OCI-LY7 (cell line): ENCODE results near the gene FASTK. TPM values are rescaled to one million over a fixed set of nuclear protein-coding genes. Genes with fewer than 3 reads are reported as not detected.

Experiments used
- BruUV-seq: library from RNA; stranded (reverse); fragments of 400-500 nt; replicated peaks from 2 replicates; lab custom pipeline; 2021; lab: Mats Ljungman, UMichigan
- CTCF ChIA-PET: fragments of 300-600 bp; sonication (Branson Sonifier 250); formaldehyde crosslinking; loops from one replicate; lab custom pipeline; 2022; ENCODE audit warnings: antibody characterized with exemption; ENCODE audit not compliant: unreplicated experiment; lab: Charles Lee
- POLR2A ChIA-PET: fragments of 300-600 bp; sonication (Branson Sonifier 250); formaldehyde crosslinking; loops from one replicate; lab custom pipeline; 2022; ENCODE audit warnings: antibody characterized with exemption; lab: Charles Lee
- DNase-seq: peaks from one replicate; pipeline ENCODE4 v3.0.0-alpha.2; 2015; ENCODE audit warnings: low spot score
- H2AFZ ChIP-seq: fragments of 200-600 bp; sonication (generic), shearing (Covaris generic); 2 replicates; pipeline ENCODE4 v1.6.1; 2014; ENCODE audit warnings: mild to moderate bottlenecking, antibody characterized with exemption, low read length, moderate library complexity
- H3K27ac ChIP-seq: fragments of 200-600 bp; sonication (generic); 2 replicates; pipeline ENCODE4 v1.5.1; 2014; ENCODE audit warnings: mixed run types, low read depth, mild to moderate bottlenecking, moderate library complexity, low read length, inconsistent platforms; ENCODE audit not compliant: poor library complexity, severe bottlenecking
- H3K36me3 ChIP-seq: fragments of 200-600 bp; sonication (generic); 2 replicates; pipeline ENCODE4 v1.6.1; 2014; ENCODE audit warnings: mild to moderate bottlenecking, antibody characterized with exemption, low read length, moderate library complexity, mixed read lengths; ENCODE audit not compliant: insufficient read depth
- H3K4me1 ChIP-seq: fragments of 200-600 bp; sonication (generic); 2 replicates; pipeline ENCODE4 v1.5.1; 2014; ENCODE audit warnings: mild to moderate bottlenecking, low read length; ENCODE audit not compliant: insufficient read depth, poor library complexity, severe bottlenecking
- H3K4me2 ChIP-seq: fragments of 200-600 bp; sonication (generic); 2 replicates; pipeline ENCODE4 v1.6.1; 2014; ENCODE audit warnings: mild to moderate bottlenecking, low read length
- H3K4me3 ChIP-seq: fragments of 200-600 bp; sonication (generic); 2 replicates; pipeline ENCODE4 v1.5.1; 2014; ENCODE audit warnings: mild to moderate bottlenecking, low read depth, low read length; ENCODE audit not compliant: poor library complexity, severe bottlenecking
- H3K79me2 ChIP-seq: fragments of 200-600 bp; sonication (generic); 2 replicates; pipeline ENCODE4 v1.6.1; 2016; ENCODE audit warnings: low read depth, mild to moderate bottlenecking, low read length, moderate library complexity, mixed read lengths; ENCODE audit not compliant: insufficient read depth
- H3K9me2 ChIP-seq: fragments of 200-600 bp; sonication (generic); 2 replicates; pipeline ENCODE4 v1.6.1; 2016; ENCODE audit warnings: mild to moderate bottlenecking, low read length, mixed read lengths; ENCODE audit not compliant: insufficient read depth
- H3K9me3 ChIP-seq: fragments of 200-600 bp; sonication (generic); 2 replicates; pipeline ENCODE4 v1.6.1; 2014; ENCODE audit warnings: mild to moderate bottlenecking, mixed run types, low read length, mixed read lengths
- H4K20me1 ChIP-seq: fragments of 200-600 bp; sonication (generic); 2 replicates; pipeline ENCODE4 v1.6.1; 2014; ENCODE audit warnings: mild to moderate bottlenecking, antibody characterized with exemption, low read length, moderate library complexity, mixed read lengths; ENCODE audit not compliant: insufficient read depth
- EZH2phosphoT487 ChIP-seq: fragments of 200-600 bp; sonication (generic); IDR thresholded peaks from 2 replicates; pipeline ENCODE4 v1.6.1; 2018; ENCODE audit warnings: low read depth, borderline replicate concordance, mild to moderate bottlenecking, mixed run types, antibody characterized with exemption, low read length, moderate library complexity, mixed read lengths
- intact Hi-C: fragments of 100-400 bp; cut with micrococcal nuclease; formaldehyde crosslinking; loops from one replicate; pipeline ENCODE4 v1.10.0; 2022; ENCODE audit not compliant: unreplicated experiment
- total RNA-seq, 2 experiments: library from RNA; depleted of rRNA in 1 of 2; stranded (reverse); fragments of >200 nt in 1 of 2; shearing (Covaris generic) in 1 of 2; gene quantifications; 2 replicates each; pipeline ENCODE4 v1.2.3, GENCODE V29; 2014 to 2022
- TF ChIP-seq, protein P1 (sequence below): fragments of 200-600 bp; sonication (generic); conservative IDR thresholded peaks from 2 replicates; pipeline ENCODE4 v1.5.1; 2014; ENCODE audit warnings: mild to moderate bottlenecking, antibody characterized with exemption, low read length, moderate library complexity, mixed read lengths

The FASTK gene
- total RNA-seq, 2 experiments from 2014 or later = 90.5 to 118 TPM

DNA sequence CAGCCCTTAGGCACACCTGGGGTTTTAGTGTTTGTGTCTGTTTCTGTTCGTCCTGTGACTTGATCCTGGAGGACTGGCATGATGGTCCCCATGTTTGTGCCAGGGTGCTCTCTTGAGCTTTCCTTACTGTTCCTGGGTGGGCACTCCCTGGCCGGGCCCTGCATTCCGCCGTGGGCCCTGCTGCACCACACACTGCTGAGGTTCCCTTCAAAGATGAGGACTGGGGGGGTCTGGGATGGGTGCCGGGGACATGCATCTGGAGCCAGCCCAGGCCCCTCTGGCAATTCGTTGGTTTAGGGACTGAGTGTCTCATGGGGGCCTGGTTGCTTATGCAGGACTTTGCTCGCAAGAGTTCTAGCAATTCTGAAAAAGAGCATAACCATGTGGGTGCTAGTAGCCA is 10.4 kb upstream of the FASTK start:
- H2AFZ ChIP-seq = no peak overlapping the region
- H3K4me1 ChIP-seq = peaks cover under 1% of the 10 kb centered on the region
- no peak overlapping the region for H3K27ac ChIP-seq
- H3K79me2 ChIP-seq = no peaks in the 10 kb centered on the region
- CTCF ChIA-PET = no interaction called here
- H3K36me3 ChIP-seq = no peaks in the 10 kb centered on the region
- DNase-seq = no peak
- TF ChIP-seq, protein P1, sequence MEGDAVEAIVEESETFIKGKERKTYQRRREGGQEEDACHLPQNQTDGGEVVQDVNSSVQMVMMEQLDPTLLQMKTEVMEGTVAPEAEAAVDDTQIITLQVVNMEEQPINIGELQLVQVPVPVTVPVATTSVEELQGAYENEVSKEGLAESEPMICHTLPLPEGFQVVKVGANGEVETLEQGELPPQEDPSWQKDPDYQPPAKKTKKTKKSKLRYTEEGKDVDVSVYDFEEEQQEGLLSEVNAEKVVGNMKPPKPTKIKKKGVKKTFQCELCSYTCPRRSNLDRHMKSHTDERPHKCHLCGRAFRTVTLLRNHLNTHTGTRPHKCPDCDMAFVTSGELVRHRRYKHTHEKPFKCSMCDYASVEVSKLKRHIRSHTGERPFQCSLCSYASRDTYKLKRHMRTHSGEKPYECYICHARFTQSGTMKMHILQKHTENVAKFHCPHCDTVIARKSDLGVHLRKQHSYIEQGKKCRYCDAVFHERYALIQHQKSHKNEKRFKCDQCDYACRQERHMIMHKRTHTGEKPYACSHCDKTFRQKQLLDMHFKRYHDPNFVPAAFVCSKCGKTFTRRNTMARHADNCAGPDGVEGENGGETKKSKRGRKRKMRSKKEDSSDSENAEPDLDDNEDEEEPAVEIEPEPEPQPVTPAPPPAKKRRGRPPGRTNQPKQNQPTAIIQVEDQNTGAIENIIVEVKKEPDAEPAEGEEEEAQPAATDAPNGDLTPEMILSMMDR = no peak
- TF ChIP-seq EZH2phosphoT487 = no peak
- intact Hi-C loops = loop anchor here (10.0 kb wide), 1 partner anchor 64 kb away; no protein-coding TSS in a partner anchor
- H3K4me3 ChIP-seq = no peak overlapping the region
- BruUV-seq = no TSS peak
- H3K4me2 ChIP-seq = no peak overlapping the region
- no peaks in the 10 kb centered on the region for H3K9me3 ChIP-seq
- no peaks in the 10 kb centered on the region for H3K9me2 ChIP-seq
- POLR2A ChIA-PET = no interaction called here
- H4K20me1 ChIP-seq = no peaks in the 10 kb centered on the region; the same call in 1 of the 2 replicates

DNA sequence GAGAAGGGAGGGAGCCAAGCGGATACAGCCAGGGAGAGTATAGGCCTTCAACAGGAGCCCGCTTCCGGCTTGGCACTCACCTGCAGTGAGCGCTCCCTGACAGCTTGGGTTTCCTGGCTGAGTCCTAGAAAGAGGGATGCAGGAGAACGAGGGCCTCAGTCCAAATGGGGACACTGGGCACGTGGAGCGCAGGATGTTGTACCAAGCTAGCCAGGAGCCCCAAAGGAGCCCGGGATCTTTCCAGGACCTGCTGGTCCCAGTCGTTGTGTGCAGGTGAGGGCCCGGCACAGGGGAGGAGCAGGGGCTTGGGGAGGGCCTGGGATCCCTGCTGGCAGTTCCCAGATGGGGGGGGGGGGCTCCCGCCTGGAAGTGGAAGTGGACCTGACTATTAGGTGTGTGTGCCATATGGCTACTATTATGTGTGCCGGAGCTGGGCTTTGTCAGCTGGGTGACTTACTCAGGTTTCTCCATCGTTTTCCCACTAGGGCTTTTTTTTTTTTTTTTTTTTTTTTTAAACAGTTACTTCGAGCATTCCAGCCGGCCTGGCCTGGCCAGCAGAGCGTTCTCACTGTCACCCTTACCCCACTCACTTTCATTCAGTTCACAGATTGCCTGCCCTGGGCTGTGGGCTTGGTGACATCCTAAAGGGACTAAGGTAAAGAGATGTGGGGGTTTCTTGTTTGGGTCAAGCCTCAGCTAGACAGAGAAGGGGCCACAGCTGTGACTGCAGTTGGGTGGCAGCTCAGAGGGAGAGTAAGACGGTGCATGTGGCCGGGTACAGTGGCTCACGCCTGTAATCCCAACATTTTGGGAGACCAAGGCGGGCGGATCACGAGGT is 9.5 kb upstream of the FASTK start:
- H3K4me1 ChIP-seq = peaks cover 9% of the 10 kb centered on the region
- ChIA-PET POLR2A (no interaction called here), CTCF (no interaction called here)
- no peak overlapping the region for H3K4me3 ChIP-seq
- BruUV-seq = no TSS peak
- no peaks in the 10 kb centered on the region; the same call in 1 of the 2 replicates for H4K20me1 ChIP-seq
- intact Hi-C loops = loop anchor here (10.0 kb wide), 3 partner anchors 65 to 195 kb away; partner anchors contain the start of gene KCNH2
- no peaks in the 10 kb centered on the region for H3K9me2 ChIP-seq
- H3K4me2 ChIP-seq = no peak overlapping the region
- no peak for TF ChIP-seq EZH2phosphoT487
- TF ChIP-seq, protein P1 = no peak
- no peaks in the 10 kb centered on the region for H3K36me3 ChIP-seq
- no peak overlapping the region for H2AFZ ChIP-seq
- H3K79me2 ChIP-seq = no peaks in the 10 kb centered on the region
- no peak for DNase-seq
- no peak overlapping the region for H3K27ac ChIP-seq
- H3K9me3 ChIP-seq = no peaks in the 10 kb centered on the region
